HepG2 (cell line): ENCODE measurements around the gene TENT4B.

ENCODE experiments used
- CEBPB ChIP-seq: IDR thresholded peaks from 2 replicates; pipeline ENCODE4 v1.6.1; 2011; ENCODE audit warnings: low read depth, low read length, improper control_type of control experiment, borderline replicate concordance
- FOSL1 ChIP-seq: sonication (generic); formaldehyde crosslinking; IDR thresholded peaks from 2 replicates; pipeline ENCODE4 v1.9.0; 2021; ENCODE audit warnings: missing genetic modification reagents, borderline replicate concordance
- JUN ChIP-seq: sonication (generic); formaldehyde crosslinking; IDR thresholded peaks from 2 replicates; pipeline ENCODE4 v1.4.0; 2020; ENCODE audit warnings: mild to moderate bottlenecking, missing genetic modification reagents
- MATR3 ChIP-seq: sonication (generic); formaldehyde crosslinking; IDR thresholded peaks from 2 replicates; pipeline ENCODE4 v1.4.0; 2020; ENCODE audit warnings: missing genetic modification reagents
- NR2C2 ChIP-seq: sonication (generic); formaldehyde crosslinking; IDR thresholded peaks from 2 replicates; pipeline ENCODE4 v1.4.0; 2020; ENCODE audit warnings: missing genetic modification reagents, mild to moderate bottlenecking, moderate library complexity, borderline replicate concordance
- PCBP2 ChIP-seq: fragments of 200-400 bp; formaldehyde crosslinking; optimal IDR thresholded peaks from 2 replicates; pipeline ENCODE3; 2018; ENCODE audit warnings: low read length, low read depth; ENCODE audit not compliant: poor library complexity, severe bottlenecking
- SIN3A ChIP-seq: IDR thresholded peaks from 2 replicates; pipeline ENCODE4 v1.6.1; 2011; ENCODE audit warnings: low read depth, mild to moderate bottlenecking, control low read depth, low read length, borderline replicate concordance
- TOE1 ChIP-seq: sonication (generic); formaldehyde crosslinking; IDR thresholded peaks from 2 replicates; pipeline ENCODE4 v1.4.0; 2020; ENCODE audit warnings: mild to moderate bottlenecking, missing genetic modification reagents
- ZNF253 ChIP-seq: sonication (generic); formaldehyde crosslinking; IDR thresholded peaks from 2 replicates; pipeline ENCODE4 v1.8.0; 2022; ENCODE audit warnings: mild to moderate bottlenecking, missing genetic modification reagents, borderline replicate concordance
- TF ChIP-seq, protein P1 (sequence below): sonication (generic); formaldehyde crosslinking; IDR thresholded peaks from 2 replicates; pipeline ENCODE4 v1.5.0; 2020; ENCODE audit warnings: mild to moderate bottlenecking, missing genetic modification reagents, moderate library complexity
- TF ChIP-seq, protein P2 (sequence below): IDR thresholded peaks from 2 replicates; pipeline ENCODE4 v1.6.1; 2016; ENCODE audit warnings: control low read depth
- TF ChIP-seq, protein P3 (sequence below): sonication (generic); formaldehyde crosslinking; IDR thresholded peaks from 2 replicates; pipeline ENCODE4 v1.4.0; 2020; ENCODE audit warnings: missing genetic modification reagents

DNA sequence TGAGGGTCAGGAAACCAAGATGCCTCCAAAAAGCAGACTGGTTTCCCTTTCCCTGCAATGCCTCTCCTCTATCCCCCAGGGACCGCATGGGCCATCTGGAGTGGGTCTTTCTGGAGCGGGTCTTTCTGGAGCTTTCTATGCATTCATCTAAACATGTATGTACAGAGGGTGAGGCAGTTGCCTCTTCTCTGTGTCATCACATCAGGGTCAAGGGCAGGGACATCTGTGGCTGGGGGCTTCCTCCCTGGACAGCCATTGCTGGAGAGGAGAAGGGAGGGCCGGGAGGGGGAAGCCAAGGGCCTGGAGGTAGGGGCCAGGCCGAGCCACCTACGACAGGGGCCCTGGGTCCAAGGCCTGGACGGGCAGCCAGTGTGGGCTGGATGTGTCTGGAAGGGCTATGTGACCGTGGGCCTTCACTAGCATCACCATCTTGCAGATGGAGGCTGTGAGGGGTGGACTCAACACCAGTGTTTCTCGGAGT, 114.1 kb downstream of the TENT4B start:
- TF ChIP-seq, protein P1, sequence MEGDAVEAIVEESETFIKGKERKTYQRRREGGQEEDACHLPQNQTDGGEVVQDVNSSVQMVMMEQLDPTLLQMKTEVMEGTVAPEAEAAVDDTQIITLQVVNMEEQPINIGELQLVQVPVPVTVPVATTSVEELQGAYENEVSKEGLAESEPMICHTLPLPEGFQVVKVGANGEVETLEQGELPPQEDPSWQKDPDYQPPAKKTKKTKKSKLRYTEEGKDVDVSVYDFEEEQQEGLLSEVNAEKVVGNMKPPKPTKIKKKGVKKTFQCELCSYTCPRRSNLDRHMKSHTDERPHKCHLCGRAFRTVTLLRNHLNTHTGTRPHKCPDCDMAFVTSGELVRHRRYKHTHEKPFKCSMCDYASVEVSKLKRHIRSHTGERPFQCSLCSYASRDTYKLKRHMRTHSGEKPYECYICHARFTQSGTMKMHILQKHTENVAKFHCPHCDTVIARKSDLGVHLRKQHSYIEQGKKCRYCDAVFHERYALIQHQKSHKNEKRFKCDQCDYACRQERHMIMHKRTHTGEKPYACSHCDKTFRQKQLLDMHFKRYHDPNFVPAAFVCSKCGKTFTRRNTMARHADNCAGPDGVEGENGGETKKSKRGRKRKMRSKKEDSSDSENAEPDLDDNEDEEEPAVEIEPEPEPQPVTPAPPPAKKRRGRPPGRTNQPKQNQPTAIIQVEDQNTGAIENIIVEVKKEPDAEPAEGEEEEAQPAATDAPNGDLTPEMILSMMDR (CRISPR knock-in tag): no peak
- TF ChIP-seq ZNF253 (CRISPR knock-in tag) (no peak), FOSL1 (no peak), JUN (CRISPR knock-in tag) (no peak), PCBP2 (no peak), CEBPB (no peak), NR2C2 (CRISPR knock-in tag) (no peak), SIN3A (no peak), TOE1 (no peak), MATR3 (CRISPR knock-in tag) (no peak)
- TF ChIP-seq, protein P2, sequence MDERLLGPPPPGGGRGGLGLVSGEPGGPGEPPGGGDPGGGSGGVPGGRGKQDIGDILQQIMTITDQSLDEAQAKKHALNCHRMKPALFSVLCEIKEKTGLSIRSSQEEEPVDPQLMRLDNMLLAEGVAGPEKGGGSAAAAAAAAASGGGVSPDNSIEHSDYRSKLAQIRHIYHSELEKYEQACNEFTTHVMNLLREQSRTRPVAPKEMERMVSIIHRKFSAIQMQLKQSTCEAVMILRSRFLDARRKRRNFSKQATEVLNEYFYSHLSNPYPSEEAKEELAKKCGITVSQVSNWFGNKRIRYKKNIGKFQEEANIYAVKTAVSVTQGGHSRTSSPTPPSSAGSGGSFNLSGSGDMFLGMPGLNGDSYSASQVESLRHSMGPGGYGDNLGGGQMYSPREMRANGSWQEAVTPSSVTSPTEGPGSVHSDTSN (CRISPR knock-in tag): no peak
- TF ChIP-seq, protein P3, sequence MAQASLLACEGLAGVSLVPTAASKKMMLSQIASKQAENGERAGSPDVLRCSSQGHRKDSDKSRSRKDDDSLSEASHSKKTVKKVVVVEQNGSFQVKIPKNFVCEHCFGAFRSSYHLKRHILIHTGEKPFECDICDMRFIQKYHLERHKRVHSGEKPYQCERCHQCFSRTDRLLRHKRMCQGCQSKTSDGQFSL (CRISPR knock-in tag): no peak
